OCI-LY3 (cell line): ENCODE measurements around the gene XAGE3.
"Not testable (repeated sequence)": the region's sequence is repeated elsewhere in the genome, so short reads cannot be mapped to it uniquely, and the experiment has no call there.

Experiments
- EZH2phosphoT487 ChIP-seq: fragments of 200-600 bp; shearing (Covaris generic); IDR thresholded peaks from 2 replicates; pipeline ENCODE4 v1.6.1; 2018; ENCODE audit warnings: antibody characterized with exemption, mixed run types, low read depth
- TF ChIP-seq, protein P1 (sequence below): fragments of 200-600, 300-600 bp; sonication (generic); IDR thresholded peaks from 2 replicates; pipeline ENCODE4 v1.5.1; 2014; ENCODE audit warnings: antibody characterized with exemption, low read length, low read depth

GRCh38 chrX:52843619-52844018, 24.3 kb downstream of the XAGE3 start:
- TF ChIP-seq, protein P1, sequence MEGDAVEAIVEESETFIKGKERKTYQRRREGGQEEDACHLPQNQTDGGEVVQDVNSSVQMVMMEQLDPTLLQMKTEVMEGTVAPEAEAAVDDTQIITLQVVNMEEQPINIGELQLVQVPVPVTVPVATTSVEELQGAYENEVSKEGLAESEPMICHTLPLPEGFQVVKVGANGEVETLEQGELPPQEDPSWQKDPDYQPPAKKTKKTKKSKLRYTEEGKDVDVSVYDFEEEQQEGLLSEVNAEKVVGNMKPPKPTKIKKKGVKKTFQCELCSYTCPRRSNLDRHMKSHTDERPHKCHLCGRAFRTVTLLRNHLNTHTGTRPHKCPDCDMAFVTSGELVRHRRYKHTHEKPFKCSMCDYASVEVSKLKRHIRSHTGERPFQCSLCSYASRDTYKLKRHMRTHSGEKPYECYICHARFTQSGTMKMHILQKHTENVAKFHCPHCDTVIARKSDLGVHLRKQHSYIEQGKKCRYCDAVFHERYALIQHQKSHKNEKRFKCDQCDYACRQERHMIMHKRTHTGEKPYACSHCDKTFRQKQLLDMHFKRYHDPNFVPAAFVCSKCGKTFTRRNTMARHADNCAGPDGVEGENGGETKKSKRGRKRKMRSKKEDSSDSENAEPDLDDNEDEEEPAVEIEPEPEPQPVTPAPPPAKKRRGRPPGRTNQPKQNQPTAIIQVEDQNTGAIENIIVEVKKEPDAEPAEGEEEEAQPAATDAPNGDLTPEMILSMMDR = not testable (repeated sequence)
- TF ChIP-seq EZH2phosphoT487 = not testable (repeated sequence)
